ENCODE data around the gene KCNJ18.
"Not testable (repeated sequence)": the region's sequence is repeated elsewhere in the genome, so short reads cannot be mapped to it uniquely, and the experiment has no call there.

The KCNJ18 gene

DNA sequence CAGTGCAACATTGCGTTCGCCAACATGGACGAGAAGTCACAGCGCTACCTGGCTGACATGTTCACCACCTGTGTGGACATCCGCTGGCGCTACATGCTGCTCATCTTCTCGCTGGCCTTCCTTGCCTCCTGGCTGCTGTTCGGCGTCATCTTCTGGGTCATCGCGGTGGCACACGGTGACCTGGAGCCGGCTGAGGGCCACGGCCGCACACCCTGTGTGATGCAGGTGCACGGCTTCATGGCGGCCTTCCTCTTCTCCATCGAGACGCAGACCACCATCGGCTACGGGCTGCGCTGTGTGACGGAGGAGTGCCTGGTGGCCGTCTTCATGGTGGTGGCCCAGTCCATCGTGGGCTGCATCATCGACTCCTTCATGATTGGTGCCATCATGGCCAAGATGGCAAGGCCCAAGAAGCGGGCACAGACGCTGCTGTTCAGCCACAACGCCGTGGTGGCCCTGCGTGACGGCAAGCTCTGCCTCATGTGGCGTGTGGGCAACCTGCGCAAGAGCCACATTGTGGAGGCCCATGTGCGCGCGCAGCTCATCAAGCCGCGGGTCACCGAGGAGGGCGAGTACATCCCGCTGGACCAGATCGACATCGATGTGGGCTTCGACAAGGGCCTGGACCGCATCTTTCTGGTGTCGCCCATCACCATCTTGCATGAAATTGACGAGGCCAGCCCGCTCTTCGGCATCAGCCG, 10.8 kb downstream of the KCNJ18 start:
- DNase-seq (ENCODE audit: low read depth in 3 of 3), result not testable (repeated sequence)

DNA sequence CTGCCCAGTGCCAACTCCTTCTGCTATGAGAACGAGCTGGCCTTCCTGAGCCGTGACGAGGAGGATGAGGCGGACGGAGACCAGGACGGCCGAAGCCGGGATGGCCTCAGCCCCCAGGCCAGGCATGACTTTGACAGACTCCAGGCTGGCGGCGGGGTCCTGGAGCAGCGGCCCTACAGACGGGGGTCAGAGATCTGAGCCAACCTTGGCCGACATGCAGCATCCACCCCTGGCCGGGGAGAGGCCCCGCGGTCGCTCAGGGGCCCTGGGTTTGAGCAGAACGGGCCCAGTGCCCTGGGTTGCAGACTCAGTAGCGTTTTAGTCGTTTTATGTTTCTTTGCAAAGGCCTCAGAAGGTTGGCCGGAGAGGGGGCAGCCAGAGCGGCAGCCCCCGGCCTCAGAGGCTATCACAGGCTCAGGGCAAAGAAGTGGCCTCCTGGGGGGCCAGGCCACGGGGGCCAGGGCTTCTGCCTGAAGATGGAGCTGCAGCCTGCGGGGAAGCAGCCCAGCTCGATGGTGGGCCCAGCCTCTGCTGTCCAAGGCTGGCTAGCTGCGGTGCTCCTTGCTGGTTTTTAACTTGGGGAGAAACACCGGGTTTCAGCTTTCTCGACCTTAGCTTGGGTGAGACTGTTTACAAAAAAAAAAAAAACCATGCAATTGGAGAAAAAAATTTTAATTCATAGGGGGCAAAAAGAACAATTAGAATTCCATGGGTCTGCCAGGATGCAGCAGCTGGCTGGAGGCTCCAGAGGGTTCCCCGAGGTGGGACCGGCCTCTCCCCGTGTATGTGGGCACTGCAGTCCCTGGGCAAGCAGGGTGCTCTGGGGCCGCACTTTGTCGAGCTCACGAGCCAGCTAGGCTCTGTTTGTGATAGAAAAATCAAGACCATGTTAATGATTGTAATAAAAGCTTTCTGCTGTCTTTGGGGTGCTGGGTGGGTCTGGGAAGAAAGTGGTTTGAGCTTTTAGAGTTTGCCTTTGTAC, 11.9 kb downstream of the KCNJ18 start:
- DNase-seq (ENCODE audit: low read depth in 3 of 3), result not testable (repeated sequence)

- DNase-seq (ENCODE audit: low read depth in 3 of 3), result no peak
These were observed 12.8 kb downstream of the KCNJ18 start for GRCh38 chr17:21705021-21705601.

DNA sequence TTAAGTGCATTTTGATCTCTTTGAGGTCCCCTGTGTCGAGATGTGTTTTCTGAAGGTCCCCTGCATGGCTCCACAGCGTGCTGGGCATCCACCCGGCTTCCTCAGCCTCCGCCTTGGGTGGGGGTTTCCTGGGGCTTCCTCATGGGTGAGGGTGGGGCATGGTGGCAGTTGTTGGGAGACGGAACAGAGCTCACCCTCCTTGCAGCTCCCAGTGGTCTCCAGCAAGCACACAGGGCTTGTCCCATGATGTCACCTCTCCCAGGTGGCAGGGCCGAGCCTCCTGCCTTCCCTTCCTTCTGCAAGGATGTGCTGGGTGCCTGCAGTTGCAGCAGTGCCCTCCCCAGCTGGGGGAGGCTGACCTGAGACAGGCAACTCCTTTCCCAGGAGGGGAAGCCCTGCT, 13.4 kb downstream of the KCNJ18 start:
- not testable (repeated sequence) for DNase-seq (ENCODE audit: low read depth in 3 of 3)

GRCh38 chr17:21706546-21706945, 14.2 kb downstream of the KCNJ18 start:
- not testable (repeated sequence) for DNase-seq (ENCODE audit: low read depth in 3 of 3)

GRCh38 chr17:21707131-21707530, 14.8 kb downstream of the KCNJ18 start:
- DNase-seq (ENCODE audit: low read depth in 3 of 3), result not testable (repeated sequence)

DNA sequence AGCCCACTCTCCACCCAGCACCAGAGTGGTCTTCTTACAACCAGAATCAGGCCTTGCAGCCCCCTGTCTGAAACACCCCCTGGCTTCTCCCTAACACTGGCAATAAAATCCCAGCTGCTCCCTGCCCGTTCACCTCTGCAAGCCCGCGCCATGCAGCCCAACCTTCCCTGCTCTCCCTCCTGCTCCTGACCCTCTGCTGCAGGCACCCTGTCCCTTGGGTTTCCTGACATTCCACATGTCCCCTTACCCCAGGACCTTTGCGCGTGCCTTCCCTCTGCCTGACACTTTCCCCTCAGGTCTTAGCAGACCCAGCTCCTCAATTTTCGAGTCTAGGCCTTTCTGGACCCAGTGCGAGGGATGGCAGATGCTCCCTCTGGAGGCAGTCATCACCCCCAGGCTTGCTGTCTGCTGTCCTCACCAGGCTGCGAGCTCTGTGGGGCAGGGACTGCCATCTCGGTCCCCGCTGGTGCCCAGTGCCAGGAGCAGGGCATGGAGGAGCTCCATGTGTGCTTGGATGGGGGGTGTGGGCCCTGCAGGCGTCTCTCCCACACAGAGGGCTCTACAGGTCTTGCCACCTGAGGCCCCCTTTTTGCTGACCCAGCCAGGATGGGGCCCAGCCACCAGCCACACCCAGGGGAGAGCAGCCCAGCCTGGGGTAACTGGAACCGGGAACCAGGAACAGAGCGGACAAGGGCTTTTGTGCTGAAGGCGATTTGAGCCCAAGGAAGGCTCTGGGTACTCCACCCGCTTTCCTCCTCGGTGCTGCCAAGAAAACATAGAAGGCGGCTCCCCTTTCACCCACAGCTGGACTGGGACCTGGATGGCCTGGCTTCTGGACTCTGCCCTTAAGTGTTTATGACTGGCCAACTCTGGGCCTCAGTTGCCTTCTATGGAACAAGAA, 15.6 kb downstream of the KCNJ18 start:
- not testable (repeated sequence) for DNase-seq (ENCODE audit: low read depth in 3 of 3)

DNA sequence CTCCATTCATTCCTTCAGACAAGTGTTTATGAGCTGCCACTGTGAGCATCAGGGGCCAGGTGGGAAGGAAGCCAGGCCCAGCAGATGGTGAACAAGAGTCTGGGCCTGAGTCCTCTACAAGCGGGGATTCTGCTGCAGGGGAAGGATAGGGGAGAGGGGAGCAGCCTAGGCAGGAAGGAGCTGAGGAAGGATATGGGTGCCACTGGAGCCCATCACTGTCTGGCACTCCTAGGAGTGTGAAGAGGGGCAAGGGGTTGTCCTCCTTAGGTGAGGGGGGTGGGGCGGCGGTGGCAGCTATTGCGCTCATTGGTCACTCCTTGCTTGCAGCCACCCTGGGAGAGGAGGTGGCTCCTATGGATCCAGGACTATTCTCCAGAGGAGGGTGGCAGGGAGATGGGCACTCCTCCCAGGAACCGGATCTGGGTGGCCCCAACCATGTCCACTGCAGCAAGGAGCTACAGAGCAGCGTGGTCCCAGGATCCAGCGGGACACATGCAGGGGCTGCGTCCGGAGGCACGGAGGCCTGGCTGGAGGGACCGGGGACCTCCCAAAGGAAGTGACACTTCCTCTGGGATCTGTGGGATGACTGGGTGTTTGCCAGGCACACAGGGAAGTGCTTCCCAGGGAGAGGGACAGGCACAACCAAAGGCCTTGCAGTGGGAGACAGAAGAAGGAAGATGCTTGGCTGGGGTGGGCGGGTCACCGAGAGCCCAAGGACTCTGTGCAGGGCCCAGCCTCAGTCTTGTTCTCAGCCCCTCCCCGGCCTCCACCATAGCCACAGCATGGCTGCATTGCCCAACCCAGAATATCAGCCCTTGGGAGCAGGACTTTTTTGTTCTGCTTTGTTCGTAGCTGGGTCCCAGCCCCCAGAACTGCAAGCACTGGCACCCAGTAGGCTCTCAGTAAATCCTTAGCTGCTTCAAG, 16.6 kb downstream of the KCNJ18 start:
- DNase-seq (ENCODE audit: low read depth in 3 of 3), result not testable (repeated sequence)

- not testable (repeated sequence) for DNase-seq (ENCODE audit: low read depth in 3 of 3)
These were observed 17.7 kb downstream of the KCNJ18 start for GRCh38 chr17:21709994-21710393.

DNA sequence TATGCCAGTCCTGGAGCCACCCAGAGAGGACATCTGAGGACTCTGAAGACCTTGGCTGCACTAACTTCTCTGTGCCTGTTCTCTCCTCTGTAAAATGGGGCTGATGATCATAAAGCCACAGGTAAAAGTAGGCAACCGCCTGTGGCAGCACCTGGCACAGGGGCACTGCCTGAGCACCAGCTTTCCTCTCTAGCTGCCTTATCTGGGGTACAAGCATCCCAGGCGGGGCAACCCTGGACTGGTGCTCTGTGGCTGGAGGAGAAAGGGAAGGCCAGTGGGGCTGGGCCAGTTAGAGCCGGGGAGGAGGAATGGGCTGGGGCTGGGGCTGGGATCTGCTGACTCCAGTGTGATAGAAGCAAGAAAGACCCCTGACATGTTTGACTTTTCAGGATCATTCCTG, 18.2 kb downstream of the KCNJ18 start:
- DNase-seq (ENCODE audit: low read depth in 3 of 3), result not testable (repeated sequence)

GRCh38 chr17:21711182-21711581, 18.9 kb downstream of the KCNJ18 start:
- no peak for DNase-seq (ENCODE audit: low read depth in 3 of 3)

DNA sequence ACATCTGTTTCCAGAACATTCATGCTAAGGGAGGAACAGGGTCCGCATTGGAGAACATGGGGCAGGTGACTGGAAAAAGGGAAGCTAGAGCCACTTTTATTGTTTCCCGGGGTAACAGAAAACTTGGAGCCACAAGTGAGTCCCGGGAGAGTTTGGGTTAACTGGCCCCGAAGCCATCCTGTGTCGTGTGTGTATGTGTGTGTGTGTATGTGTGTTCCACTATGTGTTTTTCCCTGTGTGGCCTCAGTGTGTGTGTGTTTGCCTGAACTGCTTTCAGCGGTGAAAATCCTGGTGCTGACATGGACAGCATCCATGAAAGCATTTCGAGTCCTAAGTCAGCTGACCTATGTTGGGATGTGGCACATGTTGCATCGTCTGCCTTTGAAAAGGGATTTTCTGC, 20.7 kb downstream of the KCNJ18 start:
- DNase-seq (ENCODE audit: low read depth in 3 of 3), result not testable (repeated sequence)

GRCh38 chr17:21713631-21714030, 21.3 kb downstream of the KCNJ18 start:
- DNase-seq (ENCODE audit: low read depth in 3 of 3), result not testable (repeated sequence)

GRCh38 chr17:21714676-21715075, 22.4 kb downstream of the KCNJ18 start:
- not testable (repeated sequence) for DNase-seq (ENCODE audit: low read depth in 3 of 3)

- DNase-seq (ENCODE audit: low read depth in 3 of 3), result not testable (repeated sequence)
These were observed 23.6 kb downstream of the KCNJ18 start for GRCh38 chr17:21715877-21716276.

DNA sequence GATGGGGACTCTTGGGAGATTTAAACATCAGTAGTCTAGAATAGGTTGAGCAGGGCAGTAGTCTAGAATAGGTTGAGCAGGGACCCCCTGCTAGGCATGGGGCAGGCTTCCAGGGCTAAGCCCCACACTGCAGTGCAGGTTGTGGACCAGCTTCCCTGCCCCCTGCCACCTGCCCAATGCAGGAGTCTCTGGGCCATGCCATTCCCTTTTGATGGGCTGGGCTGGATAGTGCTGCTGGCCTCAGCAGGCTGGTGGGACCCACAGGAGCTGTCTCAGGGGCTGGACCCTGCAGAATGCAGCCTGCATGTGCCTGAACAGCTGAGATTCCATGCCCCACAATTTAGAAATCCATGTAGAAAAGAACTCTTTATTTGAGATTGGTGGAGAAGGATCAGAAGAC, 26.6 kb downstream of the KCNJ18 start:
- not testable (repeated sequence) for DNase-seq (ENCODE audit: low read depth in 3 of 3)

GRCh38 chr17:21719511-21720226, 27.3 kb downstream of the KCNJ18 start:
- not testable (repeated sequence) for DNase-seq (ENCODE audit: low read depth in 3 of 3)

DNA sequence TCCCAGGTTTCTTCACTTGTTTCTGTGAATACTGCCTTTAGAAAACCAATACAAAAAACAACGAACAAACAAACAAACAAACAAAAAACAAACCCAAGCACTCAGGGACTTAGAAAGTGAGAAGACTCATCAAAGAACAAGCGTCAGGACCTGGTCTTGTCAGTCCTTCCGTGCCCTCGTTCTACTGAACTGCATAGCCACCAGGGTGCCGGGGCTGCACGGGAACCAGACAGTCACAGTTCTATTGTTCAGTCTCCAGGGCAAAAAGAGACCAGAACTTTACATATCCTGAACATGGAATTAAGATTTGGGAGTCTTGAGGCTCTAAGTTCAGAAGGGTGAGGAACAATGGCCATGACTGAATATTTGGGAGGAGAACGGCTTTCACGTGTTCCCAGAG, 28.2 kb downstream of the KCNJ18 start:
- DNase-seq (ENCODE audit: low read depth in 3 of 3), result not testable (repeated sequence)

DNA sequence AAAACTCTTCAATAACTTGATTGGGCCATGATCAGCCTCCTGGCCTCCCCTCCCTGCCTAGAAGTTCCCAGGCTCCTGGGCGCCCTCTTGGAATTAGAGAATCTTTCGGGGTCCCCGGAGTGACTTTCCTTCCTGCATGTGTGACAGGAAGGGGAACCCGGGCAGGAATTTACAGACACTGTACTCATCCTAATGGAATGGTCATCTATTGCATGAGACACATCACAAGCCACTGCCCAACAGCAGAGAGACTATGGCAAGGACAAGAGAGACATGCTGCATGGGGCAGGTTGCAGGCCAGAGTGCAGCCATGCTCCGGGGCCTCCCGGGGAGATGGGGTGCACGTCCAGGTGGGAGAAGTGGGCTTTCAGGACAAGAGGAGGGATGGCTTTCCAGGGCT, 29.9 kb downstream of the KCNJ18 start:
- DNase-seq (ENCODE audit: low read depth in 3 of 3), result not testable (repeated sequence)

All from stimulated activated CD4-positive, alpha-beta T cell treated with anti-CD3 and anti-CD28 coated beads, TNF-alpha, amount 100 ng/mL, for 4 hours (primary cell).